Body of pancreas (tissue), 4 donors: ENCODE data around the gene LRP2BP.

Experiments
- CTCF ChIP-seq, 7 experiments: fragments of 450-650 bp in 4 of 7; fragments of 200-600 bp in 3 of 7; sonication (generic) in 3 of 7; IDR thresholded peaks; one replicate each; pipeline ENCODE4 v1.5.1; 2016 to 2019; ENCODE audit warnings: antibody characterized with exemption in 7 of 7
- POLR2A ChIP-seq, 3 donors: fragments of 450-650 bp; IDR thresholded peaks; one replicate each; pipeline ENCODE4 v1.6.1; 2016; ENCODE audit warnings: antibody characterized with exemption in 3 of 3, mild to moderate bottlenecking in 2 of 3

- TF ChIP-seq CTCF (IDR thresholded peaks at IDR 0.05) (no peak), POLR2A (IDR thresholded peaks at IDR 0.05) (no peak)
These were observed 36.8 kb downstream of the LRP2BP start for GRCh38 chr4:185358959-185359358.
